Head of caudate nucleus (tissue), 42 donors: ENCODE measurements around the gene TLE7.

Experiments used
- DNase-seq, 42 donors: peaks; one replicate each; pipeline versions ENCODE4 v3.0.0 to v3.0.0-alpha.2; 2020 to 2021; ENCODE audit warnings: mixed read lengths in 7 of 42
- intact Hi-C: fragments of 100-400 bp; cut with DNase I; formaldehyde crosslinking; loops from one replicate; pipeline ENCODE4 v1.15.0; 2022

Gene TLE7

DNA sequence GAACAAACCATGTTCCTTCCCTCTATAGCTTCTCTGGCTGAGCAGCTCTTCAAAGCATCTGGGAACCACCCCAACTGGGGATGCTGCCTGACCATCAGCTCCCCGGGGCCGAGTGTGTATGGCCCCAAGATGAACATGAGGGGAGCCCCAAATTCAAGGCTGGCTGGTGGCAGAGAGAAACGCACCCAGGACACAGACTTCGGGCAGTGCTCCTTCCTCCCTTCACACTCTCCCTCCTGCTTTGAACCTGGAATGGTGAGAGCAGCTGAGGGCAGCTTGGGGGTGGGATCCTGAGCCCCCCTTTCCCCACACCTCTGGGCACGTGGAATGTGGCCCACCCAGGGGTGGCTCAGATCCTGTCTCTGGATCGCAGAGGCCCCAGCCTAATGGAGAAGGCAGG is 17.2 kb downstream of the TLE7 start:
- intact Hi-C loops: no loop called here
- no peak for DNase-seq

DNA sequence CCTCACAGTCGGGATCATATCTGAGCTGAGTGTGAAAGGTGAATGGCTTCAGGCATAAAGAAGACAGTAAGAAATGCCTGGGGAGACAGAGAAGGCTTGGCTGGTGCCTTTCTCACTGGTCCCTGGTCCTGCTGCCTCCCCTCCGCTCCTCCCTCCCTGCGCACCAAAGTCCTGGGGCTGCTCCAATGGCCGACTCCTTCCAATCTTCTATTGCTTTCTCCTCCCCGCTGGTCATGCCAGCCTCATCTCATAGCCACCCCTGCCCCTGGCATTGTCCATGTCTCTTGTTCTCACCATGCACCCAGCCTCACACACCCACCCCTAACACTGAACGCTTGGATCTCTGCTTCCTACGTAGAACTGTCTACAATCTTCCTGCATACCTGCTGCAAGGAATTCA is 18.0 kb downstream of the TLE7 start:
- DNase-seq: no peak
- intact Hi-C loops: no loop called here

DNA sequence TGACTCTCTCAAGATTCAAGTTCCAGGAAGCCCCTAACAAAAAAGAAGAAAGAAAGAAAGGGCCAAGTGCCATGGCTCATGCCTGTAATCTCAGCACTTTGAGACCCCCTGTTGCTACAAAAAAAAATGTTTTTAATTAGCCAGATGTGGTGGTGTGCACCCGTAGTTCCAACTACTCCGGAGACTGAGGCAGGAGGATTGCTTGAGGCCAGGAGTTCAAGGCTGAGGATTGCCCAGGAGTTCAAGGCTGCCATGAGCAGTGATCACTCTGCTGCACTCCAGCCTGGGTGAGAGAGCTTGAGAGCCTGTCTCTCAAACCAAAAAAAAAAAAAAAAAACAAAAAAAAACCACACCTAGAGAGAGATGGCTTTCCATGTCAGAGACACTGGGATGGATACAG is 18.8 kb downstream of the TLE7 start:
- no peak for DNase-seq
- intact Hi-C loops: no loop called here

DNA sequence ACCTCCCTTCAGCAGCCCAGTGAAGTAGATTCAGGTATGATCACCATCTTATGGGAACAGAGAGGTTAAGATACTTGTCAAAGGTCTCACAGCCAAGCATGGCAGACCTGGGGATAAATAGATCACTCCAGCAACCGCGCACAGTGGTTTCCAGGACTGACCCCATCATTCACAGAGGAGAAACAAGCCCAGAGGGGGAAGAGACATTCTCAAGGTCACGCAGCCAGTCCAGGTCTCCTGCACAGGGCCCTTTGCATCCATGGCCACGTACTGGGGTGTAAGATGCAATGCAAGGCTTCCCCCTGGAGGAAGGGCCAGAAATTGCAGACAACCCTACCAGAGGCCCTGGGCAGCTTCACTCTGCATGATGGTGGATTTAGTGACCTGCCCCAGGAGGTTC is 19.9 kb downstream of the TLE7 start:
- peak in 1 of 42 donors; percentile 19 for DNase-seq
- intact Hi-C loops: no loop called here

DNA sequence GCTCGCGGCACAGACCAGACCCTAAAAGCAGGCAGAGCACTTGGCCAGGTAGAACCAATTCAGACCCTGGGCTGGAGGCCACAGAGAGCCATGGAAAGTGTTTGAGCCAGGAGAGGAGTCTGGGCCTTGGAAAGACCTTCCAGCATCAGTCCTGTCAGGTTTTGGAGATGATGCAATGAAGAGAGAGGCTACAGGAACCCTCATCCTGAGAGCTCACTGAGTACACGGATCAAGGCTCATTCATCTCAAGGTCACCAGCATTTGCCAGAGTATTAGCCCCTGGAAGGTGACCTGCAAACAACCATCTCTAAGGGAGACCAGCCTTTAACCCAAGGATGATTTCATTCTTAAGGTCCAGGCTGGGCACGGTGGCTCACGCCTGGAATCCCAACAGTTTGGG is 27.8 kb downstream of the TLE7 start:
- intact Hi-C loops: loop anchor here (5.0 kb wide), 1 partner anchor 83 kb away; no protein-coding TSS in a partner anchor

DNA sequence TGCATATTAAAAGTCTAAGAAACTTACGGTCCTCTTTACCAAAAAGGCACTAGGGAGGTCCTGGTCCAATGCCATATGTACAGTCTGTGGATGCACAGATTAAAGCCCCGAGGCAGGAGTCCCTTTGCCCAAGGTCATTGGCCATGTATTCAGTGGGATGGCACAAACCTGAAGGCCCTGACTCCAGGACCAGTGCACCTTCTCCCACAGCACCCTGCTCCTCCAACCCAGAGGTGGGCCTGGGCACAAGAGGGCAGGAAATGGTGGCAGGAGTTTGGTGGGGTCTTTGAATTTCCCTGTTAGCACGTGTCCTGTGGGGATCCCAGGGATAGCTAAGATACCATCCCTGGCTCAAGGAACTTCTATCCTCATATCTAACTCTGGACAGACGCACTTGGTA is 28.5 kb downstream of the TLE7 start:
- DNase-seq: no peak
- intact Hi-C loops: loop anchor here (5.0 kb wide), 1 partner anchor 84 kb away; no protein-coding TSS in a partner anchor

More for the DNA sequence above, 27.8 kb downstream of the TLE7 start:
- no peak for DNase-seq

DNA sequence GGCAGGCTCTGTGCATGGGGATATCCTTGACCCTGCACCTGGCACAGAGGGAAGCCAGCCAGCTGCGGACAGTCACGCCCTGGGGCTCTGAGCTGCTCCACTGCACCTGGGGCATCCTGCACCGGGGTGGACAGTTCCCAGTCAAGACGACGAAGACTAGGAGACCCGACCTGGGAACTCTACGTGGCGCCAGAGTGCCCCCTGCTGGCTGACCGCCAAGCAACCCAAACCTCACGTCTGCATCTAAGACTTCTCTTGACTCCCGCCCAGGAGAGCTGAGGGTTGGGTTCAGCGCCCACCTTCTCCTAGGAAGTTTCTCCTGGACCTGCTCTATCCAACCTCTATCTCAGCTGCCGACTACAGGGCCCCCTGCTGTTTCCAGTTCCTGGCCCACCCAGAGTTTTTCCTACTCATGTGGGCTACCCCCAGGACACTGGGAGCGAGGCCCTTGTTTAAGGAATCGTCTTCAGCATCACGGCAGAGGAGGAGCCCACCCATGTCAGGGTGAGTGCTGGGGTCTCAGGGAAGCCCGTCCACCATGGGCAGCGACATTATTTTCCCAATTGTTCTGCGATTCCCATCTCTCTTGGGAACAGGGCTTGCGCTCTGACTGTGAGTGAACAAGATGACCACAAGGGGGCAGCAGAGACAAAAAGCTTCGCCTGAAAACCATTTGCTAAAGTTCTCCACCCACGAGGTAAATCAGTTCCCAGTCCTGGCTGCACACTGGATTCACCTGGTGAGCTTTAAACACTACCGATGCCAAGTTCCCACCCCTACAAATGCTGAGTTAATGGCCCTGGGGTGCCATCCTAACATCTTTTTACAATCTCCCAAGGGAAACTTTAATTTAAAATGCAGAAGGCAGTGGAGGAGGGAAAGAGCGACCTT is 29.3 kb downstream of the TLE7 start:
- intact Hi-C loops: loop anchor here (5.0 kb wide), 1 partner anchor 85 kb away; no protein-coding TSS in a partner anchor
- peak; percentile 38 to 91 (median 74) for DNase-seq

DNA sequence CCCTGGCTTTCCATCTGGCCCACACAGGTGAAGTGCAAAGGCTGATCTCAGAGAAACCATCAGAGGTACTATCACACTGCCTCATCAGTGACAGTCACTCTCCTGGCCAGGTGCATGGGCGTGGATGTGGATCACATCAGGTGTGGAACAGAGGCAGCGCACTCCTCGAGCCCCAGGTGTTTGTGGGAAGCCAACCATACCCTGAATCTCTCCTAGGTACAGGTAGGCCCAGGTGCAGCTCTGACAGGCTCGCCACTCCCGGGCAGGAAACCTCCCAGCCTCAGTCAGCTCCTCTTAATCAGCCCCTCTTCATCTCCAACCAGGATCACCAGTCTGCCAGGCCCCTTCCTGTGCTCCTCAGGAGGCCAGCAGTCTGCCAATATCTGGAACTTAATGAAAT is 31.7 kb downstream of the TLE7 start:
- intact Hi-C loops: loop anchor here (5.0 kb wide), 1 partner anchor 87 kb away; no protein-coding TSS in a partner anchor
- no peak for DNase-seq

DNA sequence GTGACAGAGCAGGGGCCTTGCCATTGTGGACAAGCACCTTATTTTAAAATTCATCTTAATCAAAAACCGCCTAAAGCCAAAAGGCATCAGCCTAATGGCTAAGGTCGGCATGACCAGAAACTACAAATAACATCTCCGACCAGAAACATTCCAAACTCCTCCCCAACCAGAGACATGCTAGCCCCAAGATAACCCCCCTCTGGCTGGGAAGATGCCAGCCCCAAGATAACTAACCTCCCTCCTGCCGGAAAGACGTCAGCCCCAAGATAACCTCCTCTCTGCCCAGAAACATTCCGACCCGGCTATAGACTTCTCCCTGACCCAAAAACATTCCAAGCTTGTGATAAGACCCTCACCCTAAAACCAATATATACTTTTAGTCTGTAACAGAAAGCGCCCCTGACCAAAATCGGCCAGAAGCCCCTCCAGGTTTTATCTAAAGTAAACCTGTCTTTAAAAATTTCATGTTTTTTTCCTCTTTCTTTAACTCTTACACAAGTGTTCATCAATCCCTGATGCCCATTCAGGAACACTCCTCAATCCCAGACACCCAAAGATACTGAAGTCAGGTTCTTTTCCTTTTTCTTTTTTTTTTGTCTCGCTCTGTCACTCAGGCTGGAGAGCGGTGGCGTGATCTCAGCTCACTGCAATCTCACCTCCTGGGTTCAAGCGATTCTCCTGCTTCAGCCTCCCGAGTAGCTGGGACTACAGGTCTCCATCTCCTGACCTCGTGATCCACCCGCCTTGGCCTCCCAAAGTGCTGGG is 32.7 kb downstream of the TLE7 start:
- intact Hi-C loops: no loop called here
- no peak for DNase-seq

DNA sequence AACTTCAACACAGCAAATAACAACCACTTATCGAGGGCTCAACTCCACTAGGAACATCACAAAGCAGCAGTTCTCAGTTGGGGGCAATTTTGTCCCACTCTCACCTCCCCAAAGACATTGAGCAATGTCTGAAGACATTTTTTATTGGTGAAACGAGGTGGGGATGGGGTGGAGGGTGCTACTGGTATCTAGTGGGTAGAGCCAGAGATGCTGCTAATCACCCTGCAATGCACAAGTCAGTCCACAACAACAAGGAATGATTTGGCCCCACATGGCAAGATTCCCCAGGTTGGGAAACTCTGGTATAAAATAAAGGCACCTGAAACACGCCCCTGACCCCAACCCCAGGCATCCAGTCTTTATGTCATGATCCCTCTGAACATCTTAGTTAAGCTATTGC is 33.3 kb downstream of the TLE7 start:
- intact Hi-C loops: no loop called here
- DNase-seq: no peak

DNA sequence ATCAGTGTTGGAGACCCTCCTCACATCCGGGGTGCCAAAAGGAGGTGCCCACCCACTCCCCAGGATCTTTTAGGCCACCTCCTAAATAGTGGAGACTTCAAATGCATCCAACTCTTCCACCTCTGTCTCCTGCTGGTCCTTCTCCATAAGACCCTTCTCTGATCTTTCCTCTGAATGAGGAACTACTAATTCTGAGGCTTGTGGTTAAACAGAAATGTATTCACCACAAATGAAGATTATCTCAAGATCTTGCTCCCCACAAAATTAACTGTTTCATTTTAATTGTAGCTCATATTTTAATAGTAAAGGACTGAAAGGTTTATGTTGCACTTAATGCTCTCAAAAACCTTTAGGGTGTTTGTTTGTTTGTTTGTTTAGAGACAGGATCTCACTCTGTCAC is 34.1 kb downstream of the TLE7 start:
- intact Hi-C loops: no loop called here
- DNase-seq: no peak

DNA sequence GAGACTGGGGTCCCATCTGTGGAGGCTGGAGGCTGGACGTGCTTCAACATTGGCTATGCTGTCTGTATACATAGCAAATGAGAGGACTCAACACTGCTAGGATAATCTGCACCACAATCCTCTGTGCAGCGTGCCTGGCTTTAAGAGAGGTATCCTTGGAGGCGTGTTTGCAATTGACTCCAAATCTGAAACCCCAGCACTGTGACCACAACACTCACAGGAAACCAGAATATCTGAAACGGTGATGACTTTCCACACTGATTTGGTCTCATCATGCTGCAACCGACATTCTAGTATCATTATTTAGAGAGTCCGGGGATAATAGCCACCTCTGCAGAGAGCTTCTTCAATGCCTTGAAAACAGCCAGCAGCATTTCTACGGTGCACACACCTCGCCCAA is 35.1 kb downstream of the TLE7 start:
- no peak for DNase-seq
- intact Hi-C loops: no loop called here

DNA sequence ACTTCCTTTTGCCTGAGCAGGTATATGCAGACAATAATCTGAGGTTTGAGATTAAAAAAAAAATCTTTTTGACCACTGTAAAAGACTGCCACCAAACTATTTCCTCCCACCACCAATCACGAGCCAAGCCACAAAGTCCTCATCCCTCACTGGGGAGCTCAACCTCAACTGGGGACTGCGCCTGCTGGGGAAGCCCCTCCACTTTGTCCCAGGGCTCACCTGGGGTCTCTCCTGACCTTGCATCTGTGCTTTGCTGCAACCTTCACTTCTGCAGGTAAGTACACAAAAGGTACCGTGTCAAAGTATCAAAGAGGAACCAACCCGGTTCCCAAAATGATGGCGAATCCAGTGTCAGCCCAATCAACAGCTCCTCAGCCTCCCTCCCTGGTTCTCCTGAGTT is 35.5 kb downstream of the TLE7 start:
- DNase-seq: no peak
- intact Hi-C loops: no loop called here

DNA sequence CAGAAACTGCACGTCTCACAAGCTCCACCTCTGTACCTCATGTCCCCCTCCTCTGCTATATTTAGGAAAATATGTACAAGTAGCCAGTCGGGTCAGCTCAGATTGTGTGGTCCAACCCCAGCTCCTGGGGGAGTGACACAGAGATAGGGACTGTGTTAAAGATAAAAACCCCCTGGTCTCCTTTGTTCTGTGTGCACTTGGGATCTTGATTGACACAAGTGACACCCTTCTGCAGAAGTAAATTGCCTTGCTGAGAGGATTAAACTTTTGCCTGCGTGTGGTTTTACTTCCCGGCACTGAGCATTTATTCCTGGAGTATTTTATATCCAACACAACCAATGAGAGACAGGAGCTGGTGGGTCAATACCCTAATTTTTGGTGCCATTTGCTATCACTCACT is 37.5 kb downstream of the TLE7 start:
- intact Hi-C loops: no loop called here
- DNase-seq: no peak

DNA sequence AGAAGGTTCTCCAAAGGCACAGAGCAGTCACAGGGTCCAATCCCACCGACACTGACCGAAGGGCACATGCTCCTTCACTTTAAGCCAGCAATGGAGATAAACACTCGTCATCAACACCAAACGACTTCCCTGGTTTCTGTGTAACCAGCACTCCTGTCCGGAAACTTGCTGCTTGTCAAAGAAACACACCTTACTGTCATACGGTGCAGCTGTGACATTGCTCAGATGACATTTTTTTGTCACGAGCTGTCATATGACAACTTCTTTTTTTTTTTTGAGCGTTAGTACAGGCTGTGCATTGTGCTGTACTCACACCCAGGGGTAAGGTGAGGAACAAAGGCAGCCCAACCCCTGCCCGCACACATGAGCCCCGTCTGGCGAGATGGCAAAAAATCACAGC is 39.2 kb downstream of the TLE7 start:
- intact Hi-C loops: no loop called here
- no peak for DNase-seq

DNA sequence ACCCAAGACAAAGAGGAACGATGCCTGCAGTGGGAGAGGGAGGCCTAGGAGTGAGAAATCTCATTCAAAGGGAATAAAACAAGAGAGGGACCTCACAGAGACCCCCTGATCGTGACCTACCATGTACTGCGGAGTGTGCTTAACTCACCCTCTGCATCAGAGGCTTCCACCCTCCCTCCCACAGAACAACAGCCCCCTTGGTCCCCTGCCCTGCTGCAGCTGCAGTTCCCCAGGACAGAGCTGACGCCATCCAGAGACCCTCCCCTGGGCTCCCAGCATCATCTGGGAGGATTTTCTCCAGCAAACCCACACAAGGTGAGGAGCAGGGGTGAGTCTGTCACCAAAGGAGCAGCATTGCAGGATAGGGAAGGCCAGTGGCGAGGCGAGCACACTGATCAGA is 39.8 kb downstream of the TLE7 start:
- intact Hi-C loops: no loop called here
- no peak for DNase-seq

DNA sequence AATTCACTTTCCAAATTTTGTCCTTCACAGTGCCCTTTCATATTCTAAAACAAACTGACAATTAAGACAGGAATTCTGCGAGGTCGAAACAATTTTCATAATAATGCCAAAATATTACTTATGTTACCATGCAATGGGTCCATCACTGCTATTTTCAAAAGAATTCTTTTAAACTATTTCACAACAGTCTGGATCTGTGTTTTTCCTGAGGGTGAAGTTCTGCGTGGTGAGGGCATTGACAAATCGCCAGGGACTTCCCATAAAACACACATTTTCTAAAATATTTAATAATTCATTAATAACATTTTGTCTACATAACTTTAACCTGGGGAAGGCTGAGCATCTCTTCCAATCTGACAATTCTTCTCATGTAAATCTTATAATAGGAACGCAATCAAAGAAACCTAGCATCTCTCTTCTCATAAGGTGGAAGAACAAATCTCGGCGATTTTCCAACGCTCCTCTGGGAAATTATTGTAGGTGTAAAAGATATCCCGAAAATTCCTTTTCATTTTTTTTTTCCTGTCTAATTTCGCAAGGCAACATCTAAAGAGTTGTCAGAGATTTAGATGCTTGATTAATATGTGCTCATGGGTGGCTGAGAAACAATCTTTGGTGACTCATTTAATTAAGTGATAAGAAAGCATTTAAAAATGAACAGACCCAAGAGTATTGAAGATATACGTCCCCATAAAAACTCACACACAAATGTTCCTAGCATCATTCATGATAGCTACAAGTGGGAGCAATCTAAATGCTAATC is 41.9 kb downstream of the TLE7 start:
- no peak for DNase-seq
- intact Hi-C loops: no loop called here

DNA sequence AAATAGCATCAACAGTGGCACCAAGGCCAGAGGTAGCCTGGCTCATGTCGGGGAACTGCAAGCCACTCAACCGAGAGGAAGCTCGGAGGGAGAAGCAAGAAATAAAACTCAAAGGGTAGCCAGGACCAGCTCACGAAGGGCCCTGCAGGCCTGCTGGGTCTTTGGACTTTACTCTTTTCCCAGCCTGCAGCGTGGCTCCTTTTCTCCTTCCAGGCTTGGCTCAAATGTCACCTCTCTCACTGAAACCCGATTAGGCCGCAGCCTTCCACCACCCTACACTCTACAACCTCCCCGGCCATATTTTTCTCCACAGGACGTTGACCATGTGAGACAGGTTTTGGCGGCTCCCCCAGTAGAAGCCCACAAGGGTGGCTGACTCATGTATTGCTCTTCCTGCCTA is 45.3 kb downstream of the TLE7 start:
- intact Hi-C loops: no loop called here
- DNase-seq: no peak

DNA sequence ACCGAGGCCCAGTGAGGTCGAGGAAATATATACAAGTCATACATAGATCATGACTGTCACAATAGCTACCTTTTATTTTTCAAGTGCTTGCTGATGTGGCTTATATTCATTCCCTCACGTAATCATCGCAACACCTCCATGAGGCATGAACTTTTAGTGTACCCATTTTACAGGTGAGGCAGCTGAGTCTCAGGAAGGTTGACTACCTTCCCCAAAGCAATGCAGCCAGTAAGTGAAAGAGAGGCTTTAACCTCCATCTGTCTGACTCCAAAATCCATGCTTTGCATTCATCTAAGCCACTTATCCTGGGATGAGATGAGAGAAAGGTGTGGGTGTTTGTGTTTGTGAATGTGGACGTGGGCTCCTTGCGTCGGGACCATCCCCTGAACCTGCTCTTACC is 52.5 kb downstream of the TLE7 start:
- DNase-seq: no peak
- intact Hi-C loops: no loop called here
